AG04450 (cell line): ENCODE data around the gene PPP3R1. TPM values are rescaled to one million over a fixed set of nuclear protein-coding genes. Genes with fewer than 3 reads are reported as not detected.

Experiments used
- CTCF ChIA-PET: fragments of 300-600, 350-600 bp; formaldehyde crosslinking; extraction: SDS; loops from one replicate; lab custom pipeline; 2022; ENCODE audit warnings: antibody characterized with exemption, inconsistent platforms; lab: Charles Lee
- POLR2A ChIA-PET: fragments of 350-600 bp; formaldehyde crosslinking; extraction: SDS; loops from one replicate; lab custom pipeline; 2021; ENCODE audit warnings: antibody characterized with exemption, inconsistent platforms; lab: Yijun Ruan, JAX
- DNase-seq: peaks from one replicate; pipeline ENCODE4 v3.0.0-alpha.2; 2011; ENCODE audit warnings: low read depth, low spot score
- H3K27ac ChIP-seq: one replicate; pipeline ENCODE4 v1.5.1; 2012; ENCODE audit warnings: low read depth, low read length, control low read depth
- H3K27me3 ChIP-seq: one replicate; pipeline ENCODE4 v1.6.0; 2012; ENCODE audit warnings: low read length; ENCODE audit not compliant: control insufficient read depth, insufficient read depth
- H3K4me3 ChIP-seq: 2 replicates; pipeline ENCODE4 v1.5.1; 2011; ENCODE audit warnings: mild to moderate bottlenecking, low read depth, low read length, control low read depth
- H3K9me3 ChIP-seq: 2 replicates; pipeline ENCODE4 v1.5.1; 2012; ENCODE audit warnings: low read length; ENCODE audit not compliant: control insufficient read depth, insufficient read depth
- polyA plus RNA-seq: library from polyadenylated mRNA; depleted of rRNA; stranded (reverse); fragments of >200 nt; gene quantifications from 2 replicates; pipeline ENCODE4 v1.2.3, GENCODE V29; 2011
- TF ChIP-seq, protein P1 (sequence below): IDR thresholded peaks from 2 replicates; pipeline ENCODE4 v1.5.1; 2011; ENCODE audit warnings: low read depth, low read length, control low read depth, inconsistent platforms

The PPP3R1 gene
- polyA plus RNA-seq, 1 experiment = 24.9 TPM

DNA sequence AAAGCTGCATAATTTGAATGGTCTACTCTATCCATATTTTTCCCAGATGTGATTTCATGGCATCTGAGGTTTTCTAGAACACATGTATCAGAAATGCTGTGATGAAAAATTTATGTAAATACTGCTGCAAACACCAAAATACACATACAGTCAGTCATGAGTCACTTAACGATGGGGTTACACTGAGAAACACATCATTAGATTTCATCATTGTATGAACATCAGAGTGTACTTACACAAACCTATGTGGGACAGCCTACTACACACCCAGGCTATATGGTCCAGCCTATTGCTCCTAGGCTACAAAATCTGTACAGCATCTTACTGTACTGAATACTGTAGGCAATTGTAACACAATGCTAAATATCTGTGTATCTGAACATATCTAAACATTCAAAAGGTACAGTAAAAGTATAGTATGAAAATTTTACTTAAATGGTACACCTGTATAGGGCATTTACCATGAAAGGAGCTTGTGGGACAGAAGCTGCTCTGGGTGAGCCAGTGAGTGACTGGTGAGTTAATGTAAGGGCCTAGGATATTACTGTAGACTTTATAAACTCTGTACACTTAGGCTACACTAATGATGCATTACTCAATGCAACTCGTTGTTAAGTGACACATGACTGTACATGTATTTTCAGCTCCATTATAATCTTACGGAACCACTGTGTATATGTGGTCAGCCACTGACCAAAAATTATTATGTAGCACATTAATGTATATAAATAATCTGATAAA, 61.2 kb downstream of the PPP3R1 start:
- Histone ChIP-seq H3K9me3 (no peaks in the 10 kb centered on the region), H3K4me3 (no peak overlapping the region), H3K27me3 (no peaks in the 10 kb centered on the region), H3K27ac (peak overlapping the region; percentile 66)
- ChIA-PET POLR2A (no interaction called here), CTCF (interaction anchor here (1.2 kb wide), 1 partner anchor 53 kb away, joined by 5 read pairs; no protein-coding TSS in a partner anchor)
- peak; percentile 61 for DNase-seq
- TF ChIP-seq, protein P1, sequence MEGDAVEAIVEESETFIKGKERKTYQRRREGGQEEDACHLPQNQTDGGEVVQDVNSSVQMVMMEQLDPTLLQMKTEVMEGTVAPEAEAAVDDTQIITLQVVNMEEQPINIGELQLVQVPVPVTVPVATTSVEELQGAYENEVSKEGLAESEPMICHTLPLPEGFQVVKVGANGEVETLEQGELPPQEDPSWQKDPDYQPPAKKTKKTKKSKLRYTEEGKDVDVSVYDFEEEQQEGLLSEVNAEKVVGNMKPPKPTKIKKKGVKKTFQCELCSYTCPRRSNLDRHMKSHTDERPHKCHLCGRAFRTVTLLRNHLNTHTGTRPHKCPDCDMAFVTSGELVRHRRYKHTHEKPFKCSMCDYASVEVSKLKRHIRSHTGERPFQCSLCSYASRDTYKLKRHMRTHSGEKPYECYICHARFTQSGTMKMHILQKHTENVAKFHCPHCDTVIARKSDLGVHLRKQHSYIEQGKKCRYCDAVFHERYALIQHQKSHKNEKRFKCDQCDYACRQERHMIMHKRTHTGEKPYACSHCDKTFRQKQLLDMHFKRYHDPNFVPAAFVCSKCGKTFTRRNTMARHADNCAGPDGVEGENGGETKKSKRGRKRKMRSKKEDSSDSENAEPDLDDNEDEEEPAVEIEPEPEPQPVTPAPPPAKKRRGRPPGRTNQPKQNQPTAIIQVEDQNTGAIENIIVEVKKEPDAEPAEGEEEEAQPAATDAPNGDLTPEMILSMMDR = no peak

DNA sequence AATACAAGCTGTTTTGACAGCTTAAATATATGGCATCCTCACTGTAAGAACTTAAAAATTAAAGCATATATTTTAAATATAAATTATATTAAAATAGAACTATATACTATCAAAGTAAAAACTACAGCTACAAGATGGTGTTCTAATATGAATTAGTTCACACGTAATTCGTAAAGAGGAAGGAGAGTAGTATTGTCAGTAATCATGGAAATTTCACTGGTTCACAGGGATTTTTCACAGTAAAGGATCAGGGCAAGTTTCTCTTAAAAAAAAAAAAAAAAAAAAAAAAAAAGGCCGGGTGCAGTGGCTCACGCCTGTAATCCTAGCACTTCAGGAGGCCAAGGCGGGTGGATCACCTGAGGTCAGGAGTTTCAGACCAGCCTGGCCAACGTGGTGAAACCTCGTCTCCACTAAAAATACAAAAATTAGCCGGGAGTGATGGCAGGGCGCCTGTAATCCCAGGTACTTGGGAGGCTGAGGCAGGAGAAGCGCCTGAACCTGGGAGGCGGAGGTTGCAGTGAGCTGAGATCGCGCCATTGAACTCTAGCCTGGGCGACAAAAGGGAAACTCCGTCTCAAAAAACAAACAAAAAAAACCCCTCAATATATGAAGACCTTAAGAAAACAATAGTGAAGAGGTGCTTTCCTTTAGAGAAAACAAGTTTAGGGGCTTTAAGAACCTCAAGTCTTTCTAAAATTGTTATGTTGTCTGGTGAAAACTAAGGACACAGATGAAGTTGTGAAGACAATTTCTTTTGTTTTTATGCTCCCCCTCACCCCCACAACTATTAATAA, 62.1 kb downstream of the PPP3R1 start:
- ChIA-PET POLR2A (interaction anchor here (0.7 kb wide), 1 partner anchor 48 kb away, joined by 5 read pairs; no protein-coding TSS in a partner anchor), CTCF (interaction anchor here (1.2 to 1.6 kb wide), 2 partner anchors 17 to 68 kb away, joined by 3 to 5 read pairs; no protein-coding TSS in a partner anchor)
- no peaks in the 10 kb centered on the region for H3K27me3 ChIP-seq
- no peak overlapping the region for H3K4me3 ChIP-seq
- TF ChIP-seq, protein P1 = no peak
- no peak overlapping the region for H3K27ac ChIP-seq
- H3K9me3 ChIP-seq = no peaks in the 10 kb centered on the region
- DNase-seq = no peak

DNA sequence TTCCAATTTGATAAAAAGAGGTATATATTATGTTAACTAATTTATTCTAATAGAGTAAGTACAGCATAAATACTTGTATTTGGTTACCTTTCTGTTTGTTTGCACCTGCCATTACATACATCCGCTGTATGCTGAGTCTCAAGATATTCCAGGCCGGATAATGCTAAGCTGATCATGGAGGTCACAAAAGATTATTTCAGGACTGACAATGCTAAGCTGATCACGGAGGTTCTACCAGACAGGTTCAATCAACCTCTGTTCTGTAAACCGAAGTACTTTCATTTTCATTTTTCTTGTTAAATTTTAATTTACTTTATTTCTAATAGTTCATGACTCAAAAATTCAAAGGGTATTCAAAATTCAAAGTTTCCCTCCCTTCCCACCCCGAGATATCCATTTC, 63.5 kb downstream of the PPP3R1 start:
- no peaks in the 10 kb centered on the region for H3K9me3 ChIP-seq
- no peaks in the 10 kb centered on the region for H3K27me3 ChIP-seq
- no peak overlapping the region for H3K4me3 ChIP-seq
- DNase-seq = no peak
- ChIA-PET CTCF (interaction anchor here (1.2 to 1.6 kb wide), 3 partner anchors 13 to 67 kb away, joined by 3 to 5 read pairs (median 3); no protein-coding TSS in a partner anchor), POLR2A (no interaction called here)
- TF ChIP-seq, protein P1 = no peak
- no peak overlapping the region for H3K27ac ChIP-seq

DNA sequence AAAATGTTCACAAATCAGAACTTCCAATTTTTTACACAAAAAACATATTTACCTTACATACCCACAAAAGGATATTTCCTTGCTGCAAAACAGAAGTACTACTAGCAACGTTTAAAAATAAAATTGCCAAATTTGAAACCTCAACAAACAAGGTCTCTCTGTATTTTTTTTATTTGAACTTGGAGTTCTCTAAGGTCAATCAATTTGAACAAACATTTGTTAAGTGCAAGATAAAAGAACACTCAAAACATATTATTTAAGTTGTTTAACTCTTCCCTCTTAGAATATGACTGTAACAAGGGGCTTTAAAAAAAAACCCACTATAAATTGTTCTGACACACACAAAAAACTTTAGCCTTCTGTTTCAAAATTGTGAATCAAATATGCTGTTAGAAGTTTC, 65.0 kb downstream of the PPP3R1 start:
- Histone ChIP-seq H3K27ac (no peak overlapping the region), H3K27me3 (no peaks in the 10 kb centered on the region), H3K9me3 (no peaks in the 10 kb centered on the region), H3K4me3 (no peak overlapping the region)
- POLR2A ChIA-PET = no interaction called here
- TF ChIP-seq, protein P1 = no peak
- CTCF ChIA-PET = interaction anchor here (1.1 to 2.8 kb wide), 3 partner anchors 9 to 13 kb away, joined by 3 to 25 read pairs (median 3); no protein-coding TSS in a partner anchor
- no peak for DNase-seq
